Omental fat pad (tissue), 4 donors: ENCODE data around the gene RTKN. TPM values are rescaled to one million over a fixed set of nuclear protein-coding genes. Genes with fewer than 3 reads are reported as not detected.

ENCODE experiments used
- ATAC-seq: fragments of 150-250 bp; one replicate; pipeline ENCODE4 v1.9.1; 2016; ENCODE audit warnings: mild to moderate bottlenecking, moderate library complexity; ENCODE audit not compliant: low FRiP score
- DNase-seq: peaks from one replicate; pipeline ENCODE4 v3.0.0-alpha.2; 2019; ENCODE audit warnings: low spot score
- CTCF ChIP-seq, 3 donors: fragments of 450-650 bp; IDR thresholded peaks; one replicate each; pipeline ENCODE4 v1.5.1; 2016 to 2017; ENCODE audit warnings: antibody characterized with exemption in 3 of 3, mild to moderate bottlenecking in 3 of 3, moderate library complexity in 2 of 3
- total RNA-seq, 4 donors: library from RNA; depleted of rRNA; stranded (reverse); fragments of >200 nt; gene quantifications; one replicate each; pipeline ENCODE4 v1.1.0, GENCODE V29; 2016

RTKN gene
- total RNA-seq, 4 donors from 2014 or later, result 9.1 to 32.2 (median 19.3) TPM

GRCh38 chr2:74384051-74384450, 57.7 kb downstream of the RTKN start:
- no peak for ATAC-seq
- no peak for TF ChIP-seq CTCF (IDR thresholded peaks at IDR 0.05)

GRCh38 chr2:74383254-74383653, 58.5 kb downstream of the RTKN start:
- ATAC-seq (no peak), DNase-seq (no peak)
- TF ChIP-seq CTCF (IDR thresholded peaks at IDR 0.05), result no peak

More at GRCh38 chr2:74384051-74384450, 57.7 kb downstream of the RTKN start:
- no peak for DNase-seq

- TF ChIP-seq CTCF (IDR thresholded peaks at IDR 0.05), result no peak
- ATAC-seq (no peak), DNase-seq (no peak)
Measured at GRCh38 chr2:74381751-74382150, 60.0 kb downstream of the RTKN start.

GRCh38 chr2:74379851-74380789, 61.6 kb downstream of the RTKN start, which contains the start of gene DCTN1:
TSS of gene DCTN1 (minus strand) at chr2:74380311. CDS start at chr2:74380037, 274 bp downstream.
- no peak for TF ChIP-seq CTCF (IDR thresholded peaks at IDR 0.05)
- DNase-seq, result no peak

GRCh38 chr2:74378007-74378406, 63.7 kb downstream of the RTKN start:
- no peak for ATAC-seq
- no peak for DNase-seq
- TF ChIP-seq CTCF (IDR thresholded peaks at IDR 0.05), result no peak

More at GRCh38 chr2:74379851-74380789, 61.6 kb downstream of the RTKN start, which contains the start of gene DCTN1:
- peak; percentile 80 for ATAC-seq

GRCh38 chr2:74375838-74376237, 65.9 kb downstream of the RTKN start:
- DNase-seq (no peak), ATAC-seq (no peak)
- TF ChIP-seq CTCF (IDR thresholded peaks at IDR 0.05), result no peak

Other genes starting within 250 kb of the RTKN start
- 100 to 1,000 TPM in 1 of 4 donors, 10 to 100 TPM in 3; 34.8 to 111 (median 46.5) TPM for gene MTHFD2, start 243.3 kb downstream of the RTKN start, total RNA-seq
- gene SLC4A5, start 98.5 kb downstream of the RTKN start, total RNA-seq, result 1 to 10 TPM; 1.2 to 3.0 (median 1.6) TPM
- 100 to 1,000 TPM in 3 of 4 donors, 10 to 100 TPM in 1; 83.1 to 122 (median 114) TPM for gene DCTN1, start 61.6 kb downstream of the RTKN start, total RNA-seq
- 1 to 10 TPM in 2 of 4 donors, under 1 TPM in 2; 0.48 to 1.4 (median 1.0) TPM for gene C2orf81, start 20.3 kb downstream of the RTKN start, total RNA-seq
- gene WDR54, start 20.2 kb downstream of the RTKN start, total RNA-seq, result 10 to 100 TPM in 1 of 4 donors, 1 to 10 TPM in 3; 3.0 to 10.5 (median 6.1) TPM
- gene INO80B, start 13.2 kb upstream of the RTKN start, total RNA-seq, result 10 to 100 TPM in 3 of 4 donors, 1 to 10 TPM in 1; 4.6 to 26.5 (median 14.9) TPM
- 10 to 100 TPM; 34.9 to 64.5 (median 44.3) TPM for gene WBP1, start 16.5 kb upstream of the RTKN start, total RNA-seq
- gene MOGS, start 23.4 kb upstream of the RTKN start, total RNA-seq, result 10 to 100 TPM; 31.8 to 43.0 (median 40.4) TPM
- gene MRPL53, start 30.7 kb upstream of the RTKN start, total RNA-seq, result 10 to 100 TPM; 33.3 to 44.6 (median 36.9) TPM
- 10 to 100 TPM in 3 of 4 donors, 1 to 10 TPM in 1; 7.4 to 31.6 (median 27.3) TPM for gene CCDC142, start 41.1 kb upstream of the RTKN start, total RNA-seq
- 10 to 100 TPM; 16.8 to 25.7 (median 22.1) TPM for gene TTC31, start 41.1 kb upstream of the RTKN start, total RNA-seq
- gene LBX2, start 57.7 kb upstream of the RTKN start, total RNA-seq, result 1 to 10 TPM in 3 of 4 donors, under 1 TPM in 1; 0.79 to 5.6 (median 1.3) TPM
- 10 to 100 TPM; 11.6 to 20.2 (median 16.8) TPM for gene PCGF1, start 65.8 kb upstream of the RTKN start, total RNA-seq
- gene TLX2, start 72.5 kb upstream of the RTKN start, total RNA-seq, result not detected
- gene DQX1, start 84.3 kb upstream of the RTKN start, total RNA-seq, result not detected
- gene AUP1, start 87.8 kb upstream of the RTKN start, total RNA-seq, result 100 to 1,000 TPM; 120 to 157 (median 146) TPM
- 10 to 100 TPM; 30.7 to 45.6 (median 36.8) TPM for gene HTRA2, start 88.0 kb upstream of the RTKN start, total RNA-seq
- 10 to 100 TPM in 2 of 4 donors, 1 to 10 TPM in 2; 7.5 to 12.4 (median 9.1) TPM for gene LOXL3, start 112.0 kb upstream of the RTKN start, total RNA-seq
- 10 to 100 TPM; 16.0 to 39.4 (median 30.5) TPM for gene DOK1, start 112.8 kb upstream of the RTKN start, total RNA-seq
- gene M1AP, start 206.4 kb upstream of the RTKN start, total RNA-seq, result 1 to 10 TPM in 1 of 4 donors, under 1 TPM in 3; 0.56 to 1.8 (median 0.91) TPM
- 1 to 10 TPM; 3.5 to 7.3 (median 5.3) TPM for gene SEMA4F, start 212.3 kb upstream of the RTKN start, total RNA-seq